Right lobe of liver (tissue), 6 donors: Measurements from ENCODE around the gene PRCC. TPM values are rescaled to one million over a fixed set of nuclear protein-coding genes. Genes with fewer than 3 reads are reported as not detected.

Experiments
- ATAC-seq, 4 donors: fragments of 200-7000 bp; cut with Tn5 transposase; one replicate each; pipeline ENCODE4 v1.9.1; 2020; ENCODE audit warnings: mild to moderate bottlenecking in 4 of 4, moderate library complexity in 4 of 4
- DNase-seq, 3 donors: peaks; one replicate each; pipeline ENCODE4 v3.0.0-alpha.2; 2020
- H3K27ac ChIP-seq, 3 donors: fragments of 200-600 bp; one replicate each; pipeline ENCODE4 v1.8.0; 2022
- H3K27me3 ChIP-seq, 2 donors: fragments of 200-600 bp; one replicate each; pipeline ENCODE4 v1.8.0; 2022
- H3K36me3 ChIP-seq, 4 donors: fragments of 200-600 bp; sonication (generic) in 1 of 4; one replicate each; pipeline versions ENCODE4 v1.5.1 to v1.8.0; 2017 to 2022; ENCODE audit warnings: control low read depth in 1 of 4
- H3K4me1 ChIP-seq, 4 donors: fragments of 200-600 bp; sonication (generic) in 1 of 4; one replicate each; pipeline versions ENCODE4 v1.5.1 to v1.8.0; 2017 to 2022; ENCODE audit warnings: control low read depth in 1 of 4
- H3K4me3 ChIP-seq, 3 donors: fragments of 200-600 bp; one replicate each; pipeline ENCODE4 v1.8.0; 2022
- H3K9me3 ChIP-seq, 4 donors: fragments of 200-600 bp; sonication (generic) in 1 of 4; one replicate each; pipeline versions ENCODE4 v1.5.1 to v1.8.0; 2017 to 2022; ENCODE audit warnings: control low read depth in 1 of 4
- POLR2A ChIP-seq: fragments of 450-650 bp; IDR thresholded peaks from one replicate; pipeline ENCODE4 v1.6.1; 2017; ENCODE audit warnings: antibody characterized with exemption, mild to moderate bottlenecking
- WGBS: methylation state at CpG from one replicate; pipeline ENCODE4 v1.1.6; 2018; ENCODE audit warnings: low coverage, low lambda C conversion rate; ENCODE audit not compliant: insufficient coverage; ENCODE audit errors: missing lambda C conversion rate; 5-methylcytosine and 5-hydroxymethylcytosine counted together
- intact Hi-C, 2 donors: fragments of 100-400 bp; cut with DNase I; formaldehyde crosslinking; loops; one replicate each; pipeline versions ENCODE4 v1.11.2 to v1.14.1; 2022
- total RNA-seq, 6 experiments: library from RNA; depleted of rRNA in 2 of 6; stranded (reverse); fragments of >200 nt in 2 of 6; fragmentation: NEBNext Ultra II Directional in 3 of 6; extraction: Animal tissue kit (Norgen Biotek cat#: 25700) in 3 of 6; gene quantifications; one replicate each; pipeline versions ENCODE4 v1.1.0 to v1.2.4, GENCODE V29; 2016 to 2023
- TF ChIP-seq, protein P1 (sequence below), 4 donors: fragments of 200-600 bp in 3 of 4; fragments of 450-650 bp in 1 of 4; IDR thresholded peaks; one replicate each; pipeline versions ENCODE4 v1.5.1 to v1.8.0; 2016 to 2022; ENCODE audit warnings: antibody characterized with exemption in 4 of 4, mild to moderate bottlenecking in 2 of 4
- donor health status: DM: no; HTN: yes; CAD: no.
- donor health status: DM: no; HTN: no; CAD: no.
- donor health status: DM: no; HTN: no; CAD: no.
- donor health status: DM: no; HTN: yes; CAD: no.
- donor health status: DM: no; HTN: yes; CAD: no.

Gene PRCC
- total RNA-seq, 6 experiments from 2014 or later: 17.4 to 23.4 (median 19.7) TPM

DNA sequence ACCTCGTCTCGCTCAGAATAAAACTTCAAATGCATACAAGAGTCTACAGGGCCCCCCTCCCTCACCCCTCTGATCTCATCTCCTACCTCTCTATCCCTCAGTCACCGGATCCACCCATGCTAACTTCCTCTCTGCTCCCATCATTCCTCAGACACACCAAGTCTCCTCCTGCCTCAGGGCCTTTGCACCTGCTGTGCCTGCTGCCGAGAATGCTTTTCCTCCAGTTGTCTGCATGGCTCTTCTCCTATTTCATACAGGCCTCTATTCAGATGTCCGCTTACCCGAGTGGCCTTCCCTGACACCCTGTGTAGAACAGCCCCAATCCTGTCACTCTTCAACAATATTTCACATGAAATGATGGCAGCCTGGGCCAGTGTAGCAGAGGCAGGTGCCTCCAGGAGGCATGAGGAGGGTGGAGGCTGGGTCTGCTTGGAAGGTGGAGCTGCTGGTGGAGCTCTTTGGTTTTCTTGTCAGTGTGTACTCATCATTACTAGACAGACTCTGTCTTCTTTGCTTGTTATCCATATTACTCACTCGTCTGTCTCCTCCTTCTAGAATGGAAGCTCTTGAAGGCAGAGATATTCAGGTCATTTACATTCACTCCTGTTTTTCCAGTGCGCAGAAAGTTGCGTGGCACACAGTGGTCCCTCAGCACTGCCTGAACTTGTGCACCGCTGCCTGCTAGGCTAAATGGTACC lies 45.1 kb downstream of the PRCC start:
- DNase-seq (no peak), ATAC-seq (no peak)
- TF ChIP-seq POLR2A: no peak
- TF ChIP-seq, protein P1, sequence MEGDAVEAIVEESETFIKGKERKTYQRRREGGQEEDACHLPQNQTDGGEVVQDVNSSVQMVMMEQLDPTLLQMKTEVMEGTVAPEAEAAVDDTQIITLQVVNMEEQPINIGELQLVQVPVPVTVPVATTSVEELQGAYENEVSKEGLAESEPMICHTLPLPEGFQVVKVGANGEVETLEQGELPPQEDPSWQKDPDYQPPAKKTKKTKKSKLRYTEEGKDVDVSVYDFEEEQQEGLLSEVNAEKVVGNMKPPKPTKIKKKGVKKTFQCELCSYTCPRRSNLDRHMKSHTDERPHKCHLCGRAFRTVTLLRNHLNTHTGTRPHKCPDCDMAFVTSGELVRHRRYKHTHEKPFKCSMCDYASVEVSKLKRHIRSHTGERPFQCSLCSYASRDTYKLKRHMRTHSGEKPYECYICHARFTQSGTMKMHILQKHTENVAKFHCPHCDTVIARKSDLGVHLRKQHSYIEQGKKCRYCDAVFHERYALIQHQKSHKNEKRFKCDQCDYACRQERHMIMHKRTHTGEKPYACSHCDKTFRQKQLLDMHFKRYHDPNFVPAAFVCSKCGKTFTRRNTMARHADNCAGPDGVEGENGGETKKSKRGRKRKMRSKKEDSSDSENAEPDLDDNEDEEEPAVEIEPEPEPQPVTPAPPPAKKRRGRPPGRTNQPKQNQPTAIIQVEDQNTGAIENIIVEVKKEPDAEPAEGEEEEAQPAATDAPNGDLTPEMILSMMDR (IDR thresholded peaks at IDR 0.05): no peak
- peaks cover 0 to 11% (median 0%) of the 10 kb centered on the region in 4 donors for H3K4me1 ChIP-seq
- no peaks in the 10 kb centered on the region for H3K9me3 ChIP-seq
- no peak overlapping the region for H3K27ac ChIP-seq
- intact Hi-C loops: no loop called here
- H3K36me3 ChIP-seq: no peaks in the 10 kb centered on the region
- no peak overlapping the region for H3K4me3 ChIP-seq
- no peaks in the 10 kb centered on the region for H3K27me3 ChIP-seq
- WGBS: 95% methylated on average over 9 of the region's 10 CpGs

DNA sequence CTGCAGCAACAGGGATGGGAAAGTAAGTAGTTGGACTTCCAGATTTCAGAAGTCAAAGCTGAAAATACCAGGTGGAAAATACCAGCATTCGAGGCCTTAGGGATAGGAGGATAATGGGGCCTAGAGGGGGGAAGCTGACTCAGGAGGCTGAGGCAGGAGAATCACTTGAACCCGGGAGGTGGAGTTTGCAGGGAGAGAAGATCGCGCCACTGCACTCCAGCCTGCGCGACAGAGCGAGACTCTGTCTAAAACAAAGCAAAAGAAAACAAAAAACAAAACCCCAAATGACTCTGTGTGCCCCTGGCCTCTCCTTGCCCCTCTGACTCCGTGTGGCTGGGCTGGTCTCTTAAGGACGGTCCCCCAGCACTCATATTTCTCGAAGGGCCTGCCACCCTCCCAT lies 46.0 kb downstream of the PRCC start:
- Histone ChIP-seq H3K9me3 (no peaks in the 10 kb centered on the region), H3K36me3 (no peaks in the 10 kb centered on the region), H3K4me3 (peak overlapping the region in 2 of 3 donors; percentile 35 to 41), H3K4me1 (peaks cover 0 to 11% (median 0%) of the 10 kb centered on the region in 4 donors), H3K27me3 (no peaks in the 10 kb centered on the region), H3K27ac (no peak overlapping the region)
- TF ChIP-seq POLR2A: no peak
- TF ChIP-seq, protein P1 (IDR thresholded peaks at IDR 0.05): no peak
- intact Hi-C loops: no loop called here
- WGBS: 47% methylated on average over 7 of the region's 10 CpGs
- no peak for DNase-seq
- no peak for ATAC-seq

DNA sequence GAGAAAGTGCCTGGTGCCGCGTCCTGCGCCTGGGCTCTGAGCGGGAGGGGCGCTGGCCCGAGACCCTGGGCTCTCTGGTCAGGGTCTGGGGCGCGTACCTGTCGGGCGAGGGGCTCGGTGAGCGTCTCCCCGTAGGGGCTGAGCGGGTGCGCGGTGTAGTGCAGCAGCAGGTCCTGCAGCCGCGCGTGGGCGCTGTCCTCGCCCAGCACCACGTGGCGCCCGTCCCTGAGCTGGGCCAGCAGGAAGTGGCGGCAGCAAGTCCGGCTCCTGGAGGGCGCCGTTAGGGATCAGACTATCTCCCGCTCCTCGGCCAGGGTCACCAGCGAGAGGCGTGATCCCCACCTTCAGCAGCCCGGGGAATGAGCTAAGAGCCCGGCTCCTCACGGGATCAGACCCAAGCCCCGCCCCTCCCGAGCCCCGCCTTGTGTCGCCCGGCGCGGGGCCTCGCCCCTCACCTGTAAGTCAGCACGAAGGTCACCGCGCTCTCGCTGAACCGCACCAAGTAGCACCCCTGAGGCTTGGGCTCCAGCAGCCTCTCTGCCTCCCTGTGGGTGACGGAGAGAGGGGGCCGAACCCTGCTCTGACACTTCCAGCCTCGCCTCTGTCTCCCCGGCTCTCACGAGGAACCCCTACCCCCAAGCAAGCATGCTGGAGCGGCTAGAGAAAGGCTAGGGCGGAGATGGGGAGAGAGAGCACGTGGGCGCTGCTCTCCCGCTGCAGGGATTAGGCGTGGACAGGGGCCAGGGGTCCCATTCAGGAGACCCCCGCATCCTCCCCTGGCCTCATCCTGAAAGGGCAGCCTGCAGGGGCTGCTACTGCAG lies 46.6 kb downstream of the PRCC start:
- intact Hi-C loops: no loop called here
- Histone ChIP-seq H3K9me3 (no peaks in the 10 kb centered on the region), H3K4me1 (peaks cover 0 to 11% (median 0%) of the 10 kb centered on the region in 4 donors), H3K4me3 (peak overlapping the region; percentile 25 to 41 (median 35)), H3K27me3 (no peaks in the 10 kb centered on the region), H3K27ac (peak overlapping the region in 1 of 3 donors; percentile 8), H3K36me3 (no peaks in the 10 kb centered on the region)
- peak; percentile 67 to 81 (median 76) for ATAC-seq
- 54% methylated on average over 11 of the region's 60 CpGs for WGBS
- no peak for TF ChIP-seq POLR2A
- TF ChIP-seq, protein P1 (IDR thresholded peaks at IDR 0.05): peak; percentile 36 to 55 (median 46)
- DNase-seq: peak; percentile 53 to 70 (median 65)

DNA sequence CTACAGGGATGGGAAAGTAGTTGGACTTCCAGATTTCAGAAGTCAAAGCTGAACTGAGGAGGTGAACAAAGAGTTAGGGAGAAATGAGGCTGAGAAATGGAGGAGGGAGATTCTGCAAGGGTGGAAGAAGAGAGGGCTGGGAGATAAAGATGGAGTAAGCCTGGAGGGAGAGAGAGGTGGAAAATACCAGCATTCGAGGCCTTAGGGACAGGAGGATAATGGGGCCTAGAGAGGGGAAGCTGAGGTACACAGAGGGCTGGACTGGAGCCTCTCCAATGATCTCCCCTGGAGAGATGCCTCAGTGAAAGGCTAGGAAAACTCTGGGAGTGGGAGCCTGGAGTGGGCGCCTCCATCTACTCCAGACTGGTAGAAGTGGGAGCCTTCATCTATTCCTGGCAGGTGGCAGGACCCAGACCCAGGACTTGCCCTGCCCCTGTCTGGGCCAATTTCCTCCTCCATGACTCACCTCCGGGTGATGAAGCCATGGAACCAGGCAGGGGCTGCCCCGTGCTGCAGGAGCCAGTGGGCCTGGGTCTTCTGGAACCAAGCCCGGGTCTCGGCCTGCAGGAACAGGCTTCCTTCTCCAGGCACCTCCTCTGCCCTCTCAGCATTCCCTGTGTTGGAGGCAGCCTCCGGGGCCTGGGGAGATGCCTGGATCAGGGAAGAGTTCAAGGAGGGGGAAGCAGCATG lies 47.4 kb downstream of the PRCC start:
- no peaks in the 10 kb centered on the region for H3K27me3 ChIP-seq
- DNase-seq: no peak
- TF ChIP-seq POLR2A: no peak
- TF ChIP-seq, protein P1 (IDR thresholded peaks at IDR 0.05): no peak
- H3K36me3 ChIP-seq: no peaks in the 10 kb centered on the region
- H3K9me3 ChIP-seq: no peaks in the 10 kb centered on the region
- ATAC-seq: peak in 1 of 4 donors; percentile 14
- peak overlapping the region in 2 of 3 donors; percentile 21 to 63 for H3K27ac ChIP-seq
- WGBS: 72% methylated on average over 2 of the region's 7 CpGs
- intact Hi-C loops: no loop called here
- H3K4me1 ChIP-seq: peaks cover 0 to 11% (median 0%) of the 10 kb centered on the region in 4 donors
- no peak overlapping the region for H3K4me3 ChIP-seq
